Measurements from ENCODE around the gene MAD1L1. TPM values are rescaled to one million over a fixed set of nuclear protein-coding genes. Genes with fewer than 3 reads are reported as not detected.

Gene MAD1L1
- total and polyA plus RNA-seq, 3 experiments from 2014 or later, result 43.6 to 185 (median 47.3) TPM

DNA sequence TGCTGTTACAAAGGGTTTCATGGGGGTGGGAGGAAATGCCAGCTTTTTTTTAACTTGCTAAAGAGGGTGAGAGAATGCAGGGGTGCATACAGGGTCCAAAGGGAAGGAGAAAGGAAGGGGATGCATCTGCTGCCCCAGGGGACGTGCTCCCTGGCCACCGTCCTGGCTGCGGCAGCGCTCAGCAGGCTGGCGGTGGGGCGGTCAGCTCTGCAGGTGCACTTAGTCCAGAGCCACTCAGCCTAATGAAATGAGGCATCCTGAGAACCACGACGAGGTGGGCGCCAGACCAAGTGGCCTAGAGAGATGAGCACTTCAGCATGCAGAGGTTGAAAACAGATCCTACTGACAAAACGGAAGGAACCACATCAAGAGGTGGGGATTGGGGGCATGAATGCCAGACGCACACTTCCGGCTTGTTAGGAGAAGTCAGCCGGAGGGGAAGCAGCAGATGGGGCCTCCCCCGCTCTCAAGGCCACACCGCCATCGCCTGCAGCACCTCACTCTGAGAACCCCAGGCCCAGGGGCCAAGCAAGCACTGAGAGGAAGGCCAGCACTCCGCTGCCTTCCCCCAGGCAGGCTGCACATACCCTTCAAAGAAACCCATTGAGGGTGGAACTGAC lies 94.5 kb downstream of the MAD1L1 start:
- Mint-ChIP-seq H3K27me3 (no peaks in the 10 kb centered on the region), H3K9me3 (no peaks in the 10 kb centered on the region), H3K4me1 (peaks cover 9 to 11% (median 9%) of the 10 kb centered on the region in 3 donors), H3K4me3 (peak overlapping the region in 6 of 7 donors; percentile 23 to 65 (median 51)), H3K27ac (peak overlapping the region in 6 of 8 donors; percentile 46 to 95 (median 74)), H3K36me3 (peaks cover 10 to 27% (median 12%) of the 10 kb centered on the region in 3 donors)
- ChIA-PET POLR2A (no interaction called here), CTCF (no interaction called here)
- Histone ChIP-seq H3K9me3 (ENCODE audit: low read length) (no peaks in the 10 kb centered on the region), H3K4me3 (ENCODE audit: low read length) (peak overlapping the region; percentile 51), H3K27me3 (ENCODE audit: insufficient read depth, low read length, poor library complexity, severe bottlenecking) (no peaks in the 10 kb centered on the region), H3K27ac (ENCODE audit: low read depth, low read length) (no peak overlapping the region), H3K36me3 (ENCODE audit: insufficient read depth, low read length) (no peaks in the 10 kb centered on the region), H3K4me1 (ENCODE audit: insufficient read depth, low read length) (peaks cover 11% of the 10 kb centered on the region)
- peak in 3 of 5 donors; percentile 29 to 75 (median 55) for DNase-seq

DNA sequence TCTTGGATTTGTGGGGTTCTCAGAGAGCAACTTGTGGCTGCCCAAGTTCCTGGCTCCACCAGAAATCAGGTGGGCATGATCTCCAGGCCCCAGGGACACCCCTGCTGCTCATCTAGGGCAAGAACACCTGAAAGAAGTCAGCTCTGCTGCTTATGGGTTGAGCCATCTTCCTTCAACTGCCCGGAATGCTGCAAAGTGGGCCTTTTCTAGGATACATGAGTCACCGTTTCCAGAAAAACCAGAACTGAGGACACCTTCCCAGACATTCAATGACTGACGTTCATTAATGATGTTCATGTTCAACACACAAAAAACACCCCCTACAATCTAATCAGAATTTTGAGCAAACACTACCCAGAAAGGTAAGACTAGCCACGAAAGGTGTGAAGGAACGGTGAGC lies 98.0 kb downstream of the MAD1L1 start:
- POLR2A ChIA-PET, result no interaction called here
- CTCF ChIA-PET, result interaction anchor here (0.9 kb wide), 1 partner anchor 17 kb away, joined by 3 read pairs; no protein-coding TSS in a partner anchor
- peaks cover 10 to 26% (median 18%) of the 10 kb centered on the region in 3 donors for H3K36me3 Mint-ChIP-seq

DNA sequence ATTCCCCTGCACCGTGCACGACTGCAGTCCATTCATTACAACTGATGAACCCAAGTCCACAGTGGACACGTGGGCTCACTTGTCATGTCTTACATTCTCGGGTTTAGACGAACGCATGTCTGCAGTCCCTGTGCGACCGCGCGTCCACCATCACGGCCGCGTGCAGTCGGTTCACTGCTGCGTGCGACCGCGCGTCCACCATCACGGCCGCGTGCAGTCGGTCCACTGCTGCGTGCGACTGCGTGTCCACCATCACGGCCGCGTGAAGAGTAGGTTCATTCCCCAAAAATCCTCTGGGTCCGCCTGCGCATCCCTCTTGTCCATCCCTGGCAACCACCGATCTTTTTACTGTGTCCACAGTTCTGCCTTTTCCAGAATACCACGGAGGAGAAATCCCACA lies 100.5 kb downstream of the MAD1L1 start:
- H3K4me1 ChIP-seq (ENCODE audit: insufficient read depth, low read length), result no peaks in the 10 kb centered on the region
- H3K4me1 Mint-ChIP-seq, result peaks cover 0 to 5% (median 0%) of the 10 kb centered on the region in 3 donors
- no peak overlapping the region for H3K4me3 Mint-ChIP-seq
- H3K9me3 ChIP-seq (ENCODE audit: low read length), result no peaks in the 10 kb centered on the region
- H3K9me3 Mint-ChIP-seq, result no peaks in the 10 kb centered on the region
- no peaks in the 10 kb centered on the region for H3K27me3 ChIP-seq (ENCODE audit: insufficient read depth, low read length, poor library complexity, severe bottlenecking)
- no peaks in the 10 kb centered on the region for H3K36me3 ChIP-seq (ENCODE audit: insufficient read depth, low read length)
- DNase-seq, result no peak
- peaks cover 10 to 28% (median 18%) of the 10 kb centered on the region in 3 donors for H3K36me3 Mint-ChIP-seq
- H3K27ac ChIP-seq (ENCODE audit: low read depth, low read length), result no peak overlapping the region
- no peak overlapping the region for H3K4me3 ChIP-seq (ENCODE audit: low read length)
- H3K27ac Mint-ChIP-seq, result peak overlapping the region in 1 of 8 donors; percentile 62
- ChIA-PET POLR2A (no interaction called here), CTCF (no interaction called here)
- H3K27me3 Mint-ChIP-seq, result no peaks in the 10 kb centered on the region

More for the DNA sequence above, 98.0 kb downstream of the MAD1L1 start:
- peak overlapping the region in 1 of 8 donors; percentile 32 for H3K27ac Mint-ChIP-seq
- H3K4me1 ChIP-seq (ENCODE audit: insufficient read depth, low read length), result peaks cover 11% of the 10 kb centered on the region
- H3K4me3 ChIP-seq (ENCODE audit: low read length), result no peak overlapping the region
- no peaks in the 10 kb centered on the region for H3K27me3 Mint-ChIP-seq
- H3K27ac ChIP-seq (ENCODE audit: low read depth, low read length), result no peak overlapping the region
- H3K27me3 ChIP-seq (ENCODE audit: insufficient read depth, low read length, poor library complexity, severe bottlenecking), result no peaks in the 10 kb centered on the region
- DNase-seq, result no peak
- H3K4me3 Mint-ChIP-seq, result no peak overlapping the region
- H3K4me1 Mint-ChIP-seq, result peaks cover 9 to 13% (median 11%) of the 10 kb centered on the region in 3 donors
- H3K9me3 Mint-ChIP-seq, result no peaks in the 10 kb centered on the region
- H3K36me3 ChIP-seq (ENCODE audit: insufficient read depth, low read length), result no peaks in the 10 kb centered on the region
- H3K9me3 ChIP-seq (ENCODE audit: low read length), result no peaks in the 10 kb centered on the region

DNA sequence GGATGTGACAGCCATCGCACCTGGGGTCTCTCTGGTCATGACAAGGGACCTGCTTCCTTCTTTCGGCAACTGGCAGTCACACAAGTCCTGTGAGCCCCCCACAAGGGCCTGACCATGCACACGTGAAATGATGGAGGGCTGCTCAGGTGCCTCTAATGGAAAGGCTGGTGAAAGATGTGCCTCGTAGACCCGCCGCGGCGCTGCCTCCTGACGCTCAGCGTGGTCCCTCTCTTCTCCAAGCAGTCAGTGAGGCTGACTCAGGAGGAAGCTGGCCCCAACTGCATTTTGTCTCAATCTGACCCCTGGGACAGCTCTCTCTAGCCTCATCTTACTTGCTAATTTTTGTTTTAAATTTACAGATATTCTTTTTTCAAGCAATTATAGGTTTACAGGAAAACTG lies 100.9 kb downstream of the MAD1L1 start:
- no peak for DNase-seq
- no peaks in the 10 kb centered on the region for H3K4me1 ChIP-seq (ENCODE audit: insufficient read depth, low read length)
- Mint-ChIP-seq H3K4me3 (no peak overlapping the region), H3K27ac (peak overlapping the region in 1 of 8 donors; percentile 62), H3K36me3 (peaks cover 10 to 28% (median 15%) of the 10 kb centered on the region in 3 donors), H3K27me3 (no peaks in the 10 kb centered on the region), H3K9me3 (no peaks in the 10 kb centered on the region), H3K4me1 (peaks cover 0 to 5% (median 0%) of the 10 kb centered on the region in 3 donors)
- H3K36me3 ChIP-seq (ENCODE audit: insufficient read depth, low read length), result no peaks in the 10 kb centered on the region
- no peak overlapping the region for H3K4me3 ChIP-seq (ENCODE audit: low read length)
- H3K9me3 ChIP-seq (ENCODE audit: low read length), result no peaks in the 10 kb centered on the region
- CTCF ChIA-PET, result no interaction called here
- no peak overlapping the region for H3K27ac ChIP-seq (ENCODE audit: low read depth, low read length)
- no peaks in the 10 kb centered on the region for H3K27me3 ChIP-seq (ENCODE audit: insufficient read depth, low read length, poor library complexity, severe bottlenecking)
- POLR2A ChIA-PET, result no interaction called here

DNA sequence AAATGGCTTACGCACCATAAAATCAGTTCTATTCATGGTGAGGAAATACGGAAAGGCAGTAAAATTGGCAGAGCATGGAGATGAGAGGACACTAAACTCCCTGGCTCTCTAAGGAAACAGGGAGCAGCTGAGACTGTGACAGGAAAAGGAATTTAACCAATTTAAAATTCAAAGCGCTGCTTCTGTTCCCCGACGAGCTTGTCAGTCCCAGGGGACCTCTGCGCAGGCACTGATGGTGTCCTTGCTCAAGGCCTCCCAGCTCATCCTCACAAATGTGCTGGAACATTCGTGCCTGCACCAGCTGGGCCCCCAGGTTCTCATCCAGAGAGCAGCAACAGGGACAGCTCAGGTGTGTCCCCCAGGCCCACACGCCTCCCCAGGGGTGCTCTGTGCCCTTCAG lies 101.4 kb downstream of the MAD1L1 start:
- no peak overlapping the region for H3K4me3 Mint-ChIP-seq
- CTCF ChIA-PET, result no interaction called here
- H3K9me3 Mint-ChIP-seq, result no peaks in the 10 kb centered on the region

DNA sequence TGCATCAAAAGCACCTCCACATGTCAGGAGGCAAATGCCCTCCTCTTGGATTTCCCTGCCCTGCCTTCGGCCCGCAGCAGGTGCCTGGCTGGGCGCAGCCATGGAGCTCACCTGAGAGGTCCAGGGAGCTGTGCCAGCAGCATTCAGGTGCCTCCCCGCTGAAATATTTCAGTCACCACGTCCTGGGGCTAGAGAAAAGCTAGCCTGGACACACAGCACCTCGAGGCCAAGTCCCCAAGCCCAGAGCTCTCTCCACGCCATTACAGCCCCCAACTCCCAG lies 102.7 kb downstream of the MAD1L1 start:
- POLR2A ChIA-PET, result no interaction called here

More for the DNA sequence above, 101.4 kb downstream of the MAD1L1 start:
- H3K4me3 ChIP-seq (ENCODE audit: low read length), result no peak overlapping the region
- POLR2A ChIA-PET, result no interaction called here
- no peaks in the 10 kb centered on the region for H3K9me3 ChIP-seq (ENCODE audit: low read length)
- H3K27ac Mint-ChIP-seq, result no peak overlapping the region
- H3K4me1 ChIP-seq (ENCODE audit: insufficient read depth, low read length), result no peaks in the 10 kb centered on the region
- peaks cover 10 to 28% (median 15%) of the 10 kb centered on the region in 3 donors for H3K36me3 Mint-ChIP-seq
- H3K27me3 ChIP-seq (ENCODE audit: insufficient read depth, low read length, poor library complexity, severe bottlenecking), result no peaks in the 10 kb centered on the region
- H3K36me3 ChIP-seq (ENCODE audit: insufficient read depth, low read length), result no peaks in the 10 kb centered on the region
- H3K27me3 Mint-ChIP-seq, result no peaks in the 10 kb centered on the region
- DNase-seq, result no peak
- H3K27ac ChIP-seq (ENCODE audit: low read depth, low read length), result no peak overlapping the region
- peaks cover 0 to 5% (median 0%) of the 10 kb centered on the region in 3 donors for H3K4me1 Mint-ChIP-seq

DNA sequence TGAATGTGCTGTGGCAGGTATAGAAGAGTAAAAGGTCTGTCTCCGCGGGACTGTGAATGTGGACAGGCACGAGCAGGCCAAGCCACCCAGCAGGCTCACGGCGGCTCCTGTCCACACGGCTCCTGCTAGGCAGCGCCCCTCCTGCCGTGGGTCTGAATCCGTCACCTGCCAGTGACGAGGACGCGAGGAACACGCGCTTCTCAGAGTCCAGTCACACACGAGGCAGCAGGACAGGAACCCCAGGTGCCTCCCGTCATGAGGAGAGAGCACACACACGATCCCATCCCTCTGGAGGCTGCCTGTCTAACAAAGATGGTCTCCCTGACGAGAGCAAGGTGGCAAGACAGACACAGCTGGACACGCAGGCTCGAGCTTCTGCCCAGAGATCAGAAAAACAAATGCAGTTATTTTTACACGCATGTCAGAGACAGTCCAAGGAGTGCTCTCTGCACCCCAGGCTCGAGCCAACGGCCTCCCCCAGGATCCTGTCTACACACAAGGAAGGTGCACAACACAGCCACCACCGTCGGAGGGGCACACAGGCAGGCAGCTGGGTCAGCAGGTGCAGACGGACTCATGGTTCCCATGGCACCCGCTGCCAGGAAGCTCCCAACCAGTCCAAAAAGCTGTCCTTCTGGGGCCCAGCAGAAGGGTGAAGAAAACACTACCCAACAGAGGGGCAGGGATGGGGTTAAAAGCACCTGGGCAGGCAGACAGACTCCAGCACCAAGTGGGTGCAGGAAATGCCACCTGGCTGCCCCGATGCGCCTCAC lies 103.2 kb downstream of the MAD1L1 start:
- Mint-ChIP-seq H3K27ac (peak overlapping the region in 1 of 8 donors; percentile 19), H3K9me3 (no peaks in the 10 kb centered on the region), H3K4me3 (no peak overlapping the region), H3K27me3 (no peaks in the 10 kb centered on the region), H3K36me3 (peaks cover 5 to 23% (median 13%) of the 10 kb centered on the region in 3 donors), H3K4me1 (peaks cover 0 to 5% (median 0%) of the 10 kb centered on the region in 3 donors)
- Histone ChIP-seq H3K36me3 (ENCODE audit: insufficient read depth, low read length) (no peaks in the 10 kb centered on the region), H3K27me3 (ENCODE audit: insufficient read depth, low read length, poor library complexity, severe bottlenecking) (no peaks in the 10 kb centered on the region), H3K4me1 (ENCODE audit: insufficient read depth, low read length) (no peaks in the 10 kb centered on the region), H3K27ac (ENCODE audit: low read depth, low read length) (no peak overlapping the region), H3K9me3 (ENCODE audit: low read length) (no peaks in the 10 kb centered on the region), H3K4me3 (ENCODE audit: low read length) (no peak overlapping the region)
- no peak for DNase-seq
- ChIA-PET POLR2A (no interaction called here), CTCF (no interaction called here)

More for the DNA sequence above, 102.7 kb downstream of the MAD1L1 start:
- peaks cover 7 to 26% (median 15%) of the 10 kb centered on the region in 3 donors for H3K36me3 Mint-ChIP-seq
- no peaks in the 10 kb centered on the region for H3K27me3 Mint-ChIP-seq
- H3K4me3 Mint-ChIP-seq, result no peak overlapping the region
- peaks cover 0 to 5% (median 0%) of the 10 kb centered on the region in 3 donors for H3K4me1 Mint-ChIP-seq
- no peaks in the 10 kb centered on the region for H3K9me3 Mint-ChIP-seq
- H3K36me3 ChIP-seq (ENCODE audit: insufficient read depth, low read length), result no peaks in the 10 kb centered on the region
- no peak overlapping the region for H3K27ac ChIP-seq (ENCODE audit: low read depth, low read length)
- H3K27me3 ChIP-seq (ENCODE audit: insufficient read depth, low read length, poor library complexity, severe bottlenecking), result no peaks in the 10 kb centered on the region
- H3K27ac Mint-ChIP-seq, result no peak overlapping the region
- DNase-seq, result no peak
- no peaks in the 10 kb centered on the region for H3K9me3 ChIP-seq (ENCODE audit: low read length)
- H3K4me3 ChIP-seq (ENCODE audit: low read length), result no peak overlapping the region
- CTCF ChIA-PET, result no interaction called here
- no peaks in the 10 kb centered on the region for H3K4me1 ChIP-seq (ENCODE audit: insufficient read depth, low read length)

DNA sequence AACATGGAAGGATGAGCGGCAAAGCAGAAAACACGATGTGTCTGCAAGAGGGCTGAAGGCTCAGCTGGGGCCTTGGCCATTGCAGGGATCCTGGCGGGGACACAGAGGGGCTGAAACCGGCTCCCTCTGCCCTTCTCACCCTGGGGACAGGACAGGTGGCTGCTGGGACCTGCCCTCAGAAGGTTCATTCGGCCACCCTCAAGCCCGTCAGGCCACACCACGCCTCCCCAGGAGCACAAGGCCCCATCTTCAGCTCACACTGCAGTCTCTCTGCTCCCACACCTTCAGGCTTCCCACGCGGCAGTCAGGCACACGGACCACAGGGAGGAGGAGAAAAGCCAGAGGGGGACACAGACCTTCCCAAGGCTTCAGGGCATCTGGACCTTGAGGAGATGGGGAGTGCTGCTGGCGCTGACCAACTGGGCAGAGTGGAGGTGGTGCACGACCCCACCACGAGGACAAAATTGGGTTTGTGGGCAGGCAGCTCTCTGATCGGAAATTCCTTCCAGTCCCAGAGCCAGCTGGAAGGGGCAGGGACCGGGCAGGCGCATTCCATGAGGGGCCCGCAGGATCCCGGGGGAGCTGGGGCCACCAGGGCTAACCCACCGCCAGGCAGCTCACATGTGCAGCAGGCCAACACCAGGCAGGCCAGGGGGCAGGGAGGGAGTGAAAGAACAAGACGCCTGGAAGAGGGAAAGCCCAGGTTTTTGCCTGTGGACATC lies 104.0 kb downstream of the MAD1L1 start:
- H3K4me1 Mint-ChIP-seq, result peaks cover 0 to 5% (median 0%) of the 10 kb centered on the region in 3 donors
- no peaks in the 10 kb centered on the region for H3K4me1 ChIP-seq (ENCODE audit: insufficient read depth, low read length)
- no peaks in the 10 kb centered on the region for H3K27me3 ChIP-seq (ENCODE audit: insufficient read depth, low read length, poor library complexity, severe bottlenecking)
- peaks cover 0 to 19% (median 9%) of the 10 kb centered on the region in 3 donors for H3K36me3 Mint-ChIP-seq
- H3K9me3 ChIP-seq (ENCODE audit: low read length), result no peaks in the 10 kb centered on the region
- no peak for DNase-seq
- H3K27me3 Mint-ChIP-seq, result no peaks in the 10 kb centered on the region
- no peak overlapping the region for H3K4me3 ChIP-seq (ENCODE audit: low read length)
- no peak overlapping the region for H3K4me3 Mint-ChIP-seq
- POLR2A ChIA-PET, result no interaction called here
- CTCF ChIA-PET, result no interaction called here
- H3K27ac ChIP-seq (ENCODE audit: low read depth, low read length), result no peak overlapping the region
- H3K9me3 Mint-ChIP-seq, result no peaks in the 10 kb centered on the region
- no peaks in the 10 kb centered on the region for H3K36me3 ChIP-seq (ENCODE audit: insufficient read depth, low read length)
- peak overlapping the region in 2 of 8 donors; percentile 19 to 33 for H3K27ac Mint-ChIP-seq
